HepG2 (cell line): ENCODE results near the gene HEPHL1. TPM values are rescaled to one million over a fixed set of nuclear protein-coding genes. Genes with fewer than 3 reads are reported as not detected.

ENCODE experiments used
- ATAC-seq: fragments of 200-7000 bp; cut with Tn5 transposase; 3 replicates; pipeline ENCODE4 v1.9.1; 2020; ENCODE audit warnings: mild to moderate bottlenecking, moderate library complexity
- BruUV-seq: library from RNA; stranded (reverse); fragments of 400-500 nt; replicated peaks from 2 replicates; lab custom pipeline; 2021; lab: Mats Ljungman, UMichigan
- CTCF ChIA-PET: fragments of 300-600 bp; formaldehyde crosslinking; extraction: SDS; loops from one replicate; lab custom pipeline; 2021; ENCODE audit warnings: low total read pairs, inconsistent platforms, low intra/inter-chr PET ratio; lab: Yijun Ruan, JAX
- POLR2A ChIA-PET: fragments of 350-600 bp; sonication (Branson Sonifier 250); formaldehyde crosslinking; loops from one replicate; lab custom pipeline; 2020; ENCODE audit warnings: antibody characterized with exemption, inconsistent platforms; lab: Yijun Ruan, JAX
- DNase-seq: peaks from one replicate; pipeline ENCODE4 v3.0.0-alpha.2; 2015; ENCODE audit warnings: low spot score
- FAIRE-seq: peaks from 3 replicates; lab custom pipeline; 2011; peaks lifted over from hg19 to GRCh38; lab: Jason Lieb, UNC
- H2AFZ ChIP-seq: one replicate; pipeline ENCODE4 v1.6.1; 2011; ENCODE audit warnings: low read length, inconsistent platforms
- H3K27ac ChIP-seq: fragments of 300-600 bp; 3 replicates; pipeline ENCODE4 v1.8.0; 2011; ENCODE audit warnings: mixed run types, mild to moderate bottlenecking, mixed read lengths, low read length, inconsistent platforms; ENCODE audit not compliant: insufficient read depth; ENCODE audit errors: extremely low read length
- H3K27me3 ChIP-seq, 2 experiments: fragments of 200-600 bp in 1 of 2; 2 replicates in 1 of 2; 3 replicates in 1 of 2; pipeline versions ENCODE4 v1.6.0 to v1.8.0; 2011; ENCODE audit warnings: low read length in 2 of 2, mild to moderate bottlenecking in 2 of 2, moderate library complexity in 2 of 2, inconsistent platforms in 1 of 2; ENCODE audit not compliant: insufficient read depth in 2 of 2, control insufficient read depth in 1 of 2
- H3K36me3 ChIP-seq, 2 experiments: fragments of 200-600 bp in 1 of 2; replicated peaks in 1 of 2; 2 replicates in 1 of 2; 3 replicates in 1 of 2; pipeline versions ENCODE4 v1.5.1 to v1.8.0; 2011; ENCODE audit warnings: low read length in 2 of 2, inconsistent platforms in 1 of 2; ENCODE audit not compliant: insufficient read depth in 2 of 2, control insufficient read depth in 1 of 2
- H3K4me1 ChIP-seq: 2 replicates; pipeline ENCODE4 v1.5.1; 2012; ENCODE audit warnings: low read length, inconsistent platforms; ENCODE audit not compliant: insufficient read depth
- H3K4me2 ChIP-seq: 2 replicates; pipeline ENCODE4 v1.6.0; 2011; ENCODE audit warnings: low read depth, low read length, inconsistent platforms
- H3K4me3 ChIP-seq, 3 experiments: fragments of 200-600 bp in 1 of 3; sonication (generic), shearing (Covaris generic) in 1 of 3; replicated peaks in 1 of 3; 2 replicates each; pipeline ENCODE4 v1.5.1; 2011 to 2016; ENCODE audit warnings: low read length in 3 of 3, inconsistent platforms in 2 of 3, low read depth in 2 of 3, mild to moderate bottlenecking in 2 of 3, control low read depth in 1 of 3, mixed read lengths in 1 of 3; ENCODE audit not compliant: insufficient read depth in 1 of 3
- H3K79me2 ChIP-seq: one replicate; pipeline ENCODE4 v1.6.1; 2011; ENCODE audit warnings: low read length, inconsistent platforms; ENCODE audit not compliant: insufficient read depth
- H3K9ac ChIP-seq: 2 replicates; pipeline ENCODE4 v1.6.0; 2011; ENCODE audit warnings: mild to moderate bottlenecking, low read depth, low read length, inconsistent platforms; ENCODE audit not compliant: insufficient read depth
- H3K9me3 ChIP-seq: 2 replicates; pipeline ENCODE4 v1.5.1; 2012; ENCODE audit warnings: mild to moderate bottlenecking, low read length
- H4K20me1 ChIP-seq: 2 replicates; pipeline ENCODE4 v1.6.0; 2011; ENCODE audit warnings: inconsistent platforms, mild to moderate bottlenecking, low read length, moderate library complexity; ENCODE audit not compliant: insufficient read depth
- MEF2D ChIP-seq: sonication (generic); formaldehyde crosslinking; IDR thresholded peaks from 2 replicates; pipeline ENCODE4 v1.5.1; 2020; ENCODE audit warnings: mild to moderate bottlenecking, missing genetic modification reagents
- SCMH1 ChIP-seq: sonication (generic); formaldehyde crosslinking; IDR thresholded peaks from 2 replicates; pipeline ENCODE4 v1.9.0; 2021; ENCODE audit warnings: missing genetic modification reagents, mild to moderate bottlenecking, borderline replicate concordance
- SMAD9 ChIP-seq: sonication (generic); formaldehyde crosslinking; IDR thresholded peaks from 2 replicates; pipeline ENCODE4 v1.5.1; 2020; ENCODE audit warnings: mild to moderate bottlenecking, missing genetic modification reagents
- SRSF4 ChIP-seq: fragments of 200-400 bp; formaldehyde crosslinking; IDR thresholded peaks from one replicate; pipeline ENCODE4 v1.6.1; 2018; ENCODE audit warnings: mild to moderate bottlenecking, low read depth, low read length, moderate library complexity; ENCODE audit not compliant: poor library complexity, severe bottlenecking
- SUZ12 ChIP-seq: fragments of 150-350 bp; IDR thresholded peaks from 2 replicates; pipeline ENCODE4 v1.6.1; 2014; ENCODE audit warnings: low read depth, low read length
- ZNF674 ChIP-seq: sonication (generic); formaldehyde crosslinking; IDR thresholded peaks from 2 replicates; pipeline ENCODE4 v1.5.0; 2020; ENCODE audit warnings: low read depth, mild to moderate bottlenecking, missing genetic modification reagents
- ZNF782 ChIP-seq: sonication (generic); formaldehyde crosslinking; IDR thresholded peaks from 2 replicates; pipeline ENCODE4 v1.4.0; 2020; ENCODE audit warnings: missing genetic modification reagents, mild to moderate bottlenecking, borderline replicate concordance
- ZNF839 ChIP-seq: sonication (generic); formaldehyde crosslinking; IDR thresholded peaks from 2 replicates; pipeline ENCODE4 v1.4.0; 2020; ENCODE audit warnings: missing genetic modification reagents, mild to moderate bottlenecking, borderline replicate concordance
- WGBS: methylation state at CpG from one replicate; pipeline ENCODE4 v1.1.6; 2017; ENCODE audit warnings: low lambda C conversion rate; 5-methylcytosine and 5-hydroxymethylcytosine counted together
- in situ Hi-C: cut with HindIII; loops from 2 replicates; pipeline ENCODE4 v1.10.0; 2017; ENCODE audit warnings: low pct_unique_long_range_greater_than_20kb; ENCODE audit not compliant: extremely low pct_ligation_motif_present
- intact Hi-C: fragments of 100-400 bp; cut with micrococcal nuclease; formaldehyde crosslinking; loops from one replicate; pipeline ENCODE4 v1.10.0; 2022; ENCODE audit not compliant: unreplicated experiment
- polyA plus RNA-seq, 8 experiments: library from polyadenylated mRNA; depleted of rRNA in 3 of 8; stranded (reverse) in 7 of 8; unstranded in 1 of 8; fragments of >200 nt; fragmentation: Illumina TruSeq in 4 of 8; extraction: Trizol in 4 of 8; gene quantifications; 2 replicates each; pipeline versions ENCODE4 v1.2.1 to v1.2.3, GENCODE V29; 2011 to 2016; ENCODE audit warnings: low read depth in 4 of 8, missing spikeins in 1 of 8, mixed read lengths in 1 of 8; ENCODE audit not compliant: insufficient read depth in 1 of 8
- total RNA-seq, 5 experiments: library from RNA; depleted of rRNA; stranded (reverse); fragments of >200 nt; fragmentation: Illumina TruSeq; extraction: Trizol; gene quantifications; 2 replicates each; pipeline ENCODE4 v1.2.3, GENCODE V29; 2016; ENCODE audit warnings: low read depth in 1 of 5
- TF ChIP-seq, protein P1 (sequence below): IDR thresholded peaks from 2 replicates; pipeline ENCODE4 v1.6.1; 2016
- TF ChIP-seq, protein P2 (sequence below): sonication (generic); formaldehyde crosslinking; IDR thresholded peaks from 2 replicates; pipeline ENCODE4 v1.4.0; 2020; ENCODE audit warnings: mild to moderate bottlenecking, missing genetic modification reagents
- TF ChIP-seq, protein P3 (sequence below): sonication (generic); formaldehyde crosslinking; IDR thresholded peaks from 2 replicates; pipeline ENCODE4 v1.5.1; 2020; ENCODE audit warnings: missing genetic modification reagents, mild to moderate bottlenecking, borderline replicate concordance

Gene HEPHL1
- total and polyA plus RNA-seq, 2 of the 13 experiments (the other 11 are each of a cell fraction or from before 2014, with no cell fraction given), result 0.04 to 0.05 TPM

- TF ChIP-seq, protein P1, sequence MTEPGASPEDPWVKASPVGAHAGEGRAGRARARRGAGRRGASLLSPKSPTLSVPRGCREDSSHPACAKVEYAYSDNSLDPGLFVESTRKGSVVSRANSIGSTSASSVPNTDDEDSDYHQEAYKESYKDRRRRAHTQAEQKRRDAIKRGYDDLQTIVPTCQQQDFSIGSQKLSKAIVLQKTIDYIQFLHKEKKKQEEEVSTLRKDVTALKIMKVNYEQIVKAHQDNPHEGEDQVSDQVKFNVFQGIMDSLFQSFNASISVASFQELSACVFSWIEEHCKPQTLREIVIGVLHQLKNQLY, result no peak
Observed at GRCh38 chr11:94150056-94150455, 128.9 kb downstream of the HEPHL1 start (continued).

GRCh38 chr11:94150704-94151685 is 129.8 kb downstream of the HEPHL1 start:
- Histone ChIP-seq H3K27ac (no peak overlapping the region), H3K79me2 (peaks cover 51% of the 10 kb centered on the region), H4K20me1 (peaks cover 6% of the 10 kb centered on the region; the same call in 1 of the 2 replicates), H3K4me1 (peaks cover 80% of the 10 kb centered on the region), H3K4me2 (no peak overlapping the region), H3K4me3 (no peak overlapping the region), H3K36me3 (peaks cover 0 to 2% of the 10 kb centered on the region in 2 experiments; a peak in 3 of 5 replicates)
- CTCF ChIA-PET, result no interaction called here
- intact Hi-C loops, result no loop called here
- DNase-seq, result no peak
- no TSS peak for BruUV-seq
- WGBS, result 93% methylated on average over 4 of the region's 4 CpGs
- in situ Hi-C loops, result no loop called here
- TF ChIP-seq ZNF782 (CRISPR knock-in tag) (no peak), SRSF4 (no peak), ZNF839 (CRISPR knock-in tag) (no peak), SUZ12 (no peak), SCMH1 (no peak), MEF2D (CRISPR knock-in tag) (no peak), SMAD9 (CRISPR knock-in tag) (no peak), ZNF674 (CRISPR knock-in tag) (no peak)
- TF ChIP-seq, protein P2, sequence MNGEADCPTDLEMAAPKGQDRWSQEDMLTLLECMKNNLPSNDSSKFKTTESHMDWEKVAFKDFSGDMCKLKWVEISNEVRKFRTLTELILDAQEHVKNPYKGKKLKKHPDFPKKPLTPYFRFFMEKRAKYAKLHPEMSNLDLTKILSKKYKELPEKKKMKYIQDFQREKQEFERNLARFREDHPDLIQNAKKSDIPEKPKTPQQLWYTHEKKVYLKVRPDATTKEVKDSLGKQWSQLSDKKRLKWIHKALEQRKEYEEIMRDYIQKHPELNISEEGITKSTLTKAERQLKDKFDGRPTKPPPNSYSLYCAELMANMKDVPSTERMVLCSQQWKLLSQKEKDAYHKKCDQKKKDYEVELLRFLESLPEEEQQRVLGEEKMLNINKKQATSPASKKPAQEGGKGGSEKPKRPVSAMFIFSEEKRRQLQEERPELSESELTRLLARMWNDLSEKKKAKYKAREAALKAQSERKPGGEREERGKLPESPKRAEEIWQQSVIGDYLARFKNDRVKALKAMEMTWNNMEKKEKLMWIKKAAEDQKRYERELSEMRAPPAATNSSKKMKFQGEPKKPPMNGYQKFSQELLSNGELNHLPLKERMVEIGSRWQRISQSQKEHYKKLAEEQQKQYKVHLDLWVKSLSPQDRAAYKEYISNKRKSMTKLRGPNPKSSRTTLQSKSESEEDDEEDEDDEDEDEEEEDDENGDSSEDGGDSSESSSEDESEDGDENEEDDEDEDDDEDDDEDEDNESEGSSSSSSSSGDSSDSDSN (CRISPR knock-in tag), result no peak
- TF ChIP-seq, protein P3, sequence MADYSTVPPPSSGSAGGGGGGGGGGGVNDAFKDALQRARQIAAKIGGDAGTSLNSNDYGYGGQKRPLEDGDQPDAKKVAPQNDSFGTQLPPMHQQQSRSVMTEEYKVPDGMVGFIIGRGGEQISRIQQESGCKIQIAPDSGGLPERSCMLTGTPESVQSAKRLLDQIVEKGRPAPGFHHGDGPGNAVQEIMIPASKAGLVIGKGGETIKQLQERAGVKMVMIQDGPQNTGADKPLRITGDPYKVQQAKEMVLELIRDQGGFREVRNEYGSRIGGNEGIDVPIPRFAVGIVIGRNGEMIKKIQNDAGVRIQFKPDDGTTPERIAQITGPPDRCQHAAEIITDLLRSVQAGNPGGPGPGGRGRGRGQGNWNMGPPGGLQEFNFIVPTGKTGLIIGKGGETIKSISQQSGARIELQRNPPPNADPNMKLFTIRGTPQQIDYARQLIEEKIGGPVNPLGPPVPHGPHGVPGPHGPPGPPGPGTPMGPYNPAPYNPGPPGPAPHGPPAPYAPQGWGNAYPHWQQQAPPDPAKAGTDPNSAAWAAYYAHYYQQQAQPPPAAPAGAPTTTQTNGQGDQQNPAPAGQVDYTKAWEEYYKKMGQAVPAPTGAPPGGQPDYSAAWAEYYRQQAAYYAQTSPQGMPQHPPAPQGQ (CRISPR knock-in tag), result no peak
- TF ChIP-seq, all 625 proteins: peak for 0
- ATAC-seq (no peak), FAIRE-seq (no peak)
- Histone ChIP-seq H3K9me3 (no peaks in the 10 kb centered on the region), H3K9ac (no peak overlapping the region), H2AFZ (no peak overlapping the region), H3K27me3 (no peaks in the 10 kb centered on the region)
- POLR2A ChIA-PET, result interaction anchor here (4.4 kb wide), 1 partner anchor 22 kb away, joined by 30 read pairs; the partner anchor contains the start of gene PANX1
